ENCODE results near the gene GTF3C6. TPM values are rescaled to one million over a fixed set of nuclear protein-coding genes. Genes with fewer than 3 reads are reported as not detected.

The GTF3C6 gene
- polyA plus RNA-seq, 1 donor from 2014 or later: 96.2 TPM

- H3K27me3 ChIP-seq (ENCODE audit: insufficient read depth, low read depth, low read length): no peaks in the 10 kb centered on the region
- peaks cover 18% of the 10 kb centered on the region for H3K79me2 ChIP-seq (replicated peaks; ENCODE audit: insufficient read depth, low read length)
- H3K9me3 ChIP-seq (ENCODE audit: low read length): no peaks in the 10 kb centered on the region
- H2AFZ ChIP-seq (ENCODE audit: low read depth, low read length): peak overlapping the region; percentile 56
- H3K9ac ChIP-seq (ENCODE audit: low read length): peak overlapping the region; percentile 83
- H3K9me2 ChIP-seq (ENCODE audit: insufficient read depth, low read length): no peaks in the 10 kb centered on the region
- H4K20me1 ChIP-seq (ENCODE audit: insufficient read depth): no peaks in the 10 kb centered on the region
- TF ChIP-seq EP300 (conservative IDR thresholded peaks at IDR 0.05; ENCODE audit: poor library complexity, severe bottlenecking) (no peak), TAF1 (IDR thresholded peaks at IDR 0.05; ENCODE audit: low read depth) (no peak), EZH2 (IDR thresholded peaks at IDR 0.05; ENCODE audit: borderline replicate concordance, insufficient read depth, low read length, poor library complexity, severe bottlenecking) (no peak), CTCF (IDR thresholded peaks at IDR 0.05; ENCODE audit: poor library complexity, severe bottlenecking) (no peak), MXI1 (conservative IDR thresholded peaks at IDR 0.05; ENCODE audit: poor library complexity, severe bottlenecking) (no peak)
- peak overlapping the region; percentile 92 for H3K27ac ChIP-seq (ENCODE audit: low read length)
- H3F3A ChIP-seq (ENCODE audit: insufficient read depth, low read length, poor library complexity, severe bottlenecking): no peaks in the 10 kb centered on the region
- peak overlapping the region; percentile 75 for H3K4me3 ChIP-seq (ENCODE audit: low read length)
- peaks cover 4% of the 10 kb centered on the region for H3K36me3 ChIP-seq (ENCODE audit: insufficient read depth, low read length)
- H3K4me2 ChIP-seq (ENCODE audit: low read length): peak overlapping the region; percentile 76
Measured at GRCh38 chr6:110981202-110981600, 22.7 kb downstream of the GTF3C6 start.

GRCh38 chr6:110990840-110991576 is 32.5 kb downstream of the GTF3C6 start:
- TF ChIP-seq RAD21 (conservative IDR thresholded peaks at IDR 0.05): no peak
- no peak for TF ChIP-seq EZH2 (IDR thresholded peaks at IDR 0.05; ENCODE audit: borderline replicate concordance, insufficient read depth, low read length, poor library complexity, severe bottlenecking)
- no peak for TF ChIP-seq EP300 (conservative IDR thresholded peaks at IDR 0.05; ENCODE audit: poor library complexity, severe bottlenecking)
- TF ChIP-seq, protein P1, sequence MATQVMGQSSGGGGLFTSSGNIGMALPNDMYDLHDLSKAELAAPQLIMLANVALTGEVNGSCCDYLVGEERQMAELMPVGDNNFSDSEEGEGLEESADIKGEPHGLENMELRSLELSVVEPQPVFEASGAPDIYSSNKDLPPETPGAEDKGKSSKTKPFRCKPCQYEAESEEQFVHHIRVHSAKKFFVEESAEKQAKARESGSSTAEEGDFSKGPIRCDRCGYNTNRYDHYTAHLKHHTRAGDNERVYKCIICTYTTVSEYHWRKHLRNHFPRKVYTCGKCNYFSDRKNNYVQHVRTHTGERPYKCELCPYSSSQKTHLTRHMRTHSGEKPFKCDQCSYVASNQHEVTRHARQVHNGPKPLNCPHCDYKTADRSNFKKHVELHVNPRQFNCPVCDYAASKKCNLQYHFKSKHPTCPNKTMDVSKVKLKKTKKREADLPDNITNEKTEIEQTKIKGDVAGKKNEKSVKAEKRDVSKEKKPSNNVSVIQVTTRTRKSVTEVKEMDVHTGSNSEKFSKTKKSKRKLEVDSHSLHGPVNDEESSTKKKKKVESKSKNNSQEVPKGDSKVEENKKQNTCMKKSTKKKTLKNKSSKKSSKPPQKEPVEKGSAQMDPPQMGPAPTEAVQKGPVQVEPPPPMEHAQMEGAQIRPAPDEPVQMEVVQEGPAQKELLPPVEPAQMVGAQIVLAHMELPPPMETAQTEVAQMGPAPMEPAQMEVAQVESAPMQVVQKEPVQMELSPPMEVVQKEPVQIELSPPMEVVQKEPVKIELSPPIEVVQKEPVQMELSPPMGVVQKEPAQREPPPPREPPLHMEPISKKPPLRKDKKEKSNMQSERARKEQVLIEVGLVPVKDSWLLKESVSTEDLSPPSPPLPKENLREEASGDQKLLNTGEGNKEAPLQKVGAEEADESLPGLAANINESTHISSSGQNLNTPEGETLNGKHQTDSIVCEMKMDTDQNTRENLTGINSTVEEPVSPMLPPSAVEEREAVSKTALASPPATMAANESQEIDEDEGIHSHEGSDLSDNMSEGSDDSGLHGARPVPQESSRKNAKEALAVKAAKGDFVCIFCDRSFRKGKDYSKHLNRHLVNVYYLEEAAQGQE (IDR thresholded peaks at IDR 0.05; ENCODE audit: borderline replicate concordance): no peak
- no peak for TF ChIP-seq SMC3 (conservative IDR thresholded peaks at IDR 0.05; ENCODE audit: poor library complexity)
- no peak for TF ChIP-seq POLR2AphosphoS5 (IDR thresholded peaks at IDR 0.05)
- no peak for TF ChIP-seq CTCF (IDR thresholded peaks at IDR 0.05; ENCODE audit: poor library complexity, severe bottlenecking)
- no peak for TF ChIP-seq MXI1 (conservative IDR thresholded peaks at IDR 0.05; ENCODE audit: poor library complexity, severe bottlenecking)
- TF ChIP-seq TAF1 (IDR thresholded peaks at IDR 0.05; ENCODE audit: low read depth): no peak
- H3K9ac ChIP-seq (ENCODE audit: low read length): no peak overlapping the region
- H3K4me3 ChIP-seq (ENCODE audit: low read length): no peak overlapping the region
- H3K27ac ChIP-seq (ENCODE audit: low read length): no peak overlapping the region
- H3K9me2 ChIP-seq (ENCODE audit: insufficient read depth, low read length): no peaks in the 10 kb centered on the region
- H2AFZ ChIP-seq (ENCODE audit: low read depth, low read length): no peak overlapping the region
- no peaks in the 10 kb centered on the region for H3K27me3 ChIP-seq (ENCODE audit: insufficient read depth, low read depth, low read length)
- H3K79me2 ChIP-seq (replicated peaks; ENCODE audit: insufficient read depth, low read length): no peaks in the 10 kb centered on the region
- no peaks in the 10 kb centered on the region for H4K20me1 ChIP-seq (ENCODE audit: insufficient read depth)
- H3K36me3 ChIP-seq (ENCODE audit: insufficient read depth, low read length): no peaks in the 10 kb centered on the region
- no peaks in the 10 kb centered on the region for H3F3A ChIP-seq (ENCODE audit: insufficient read depth, low read length, poor library complexity, severe bottlenecking)
- H3K9me3 ChIP-seq (ENCODE audit: low read length): no peaks in the 10 kb centered on the region
- H3K4me2 ChIP-seq (ENCODE audit: low read length): no peak overlapping the region

All from neural cell (in vitro differentiated cells).